Right lobe of liver (tissue), 4 donors: ENCODE measurements around the gene CTRB2.

Experiments
- POLR2A ChIP-seq: fragments of 450-650 bp; IDR thresholded peaks from one replicate; pipeline ENCODE4 v1.6.1; 2017; ENCODE audit warnings: antibody characterized with exemption, mild to moderate bottlenecking
- TF ChIP-seq, protein P1 (sequence below), 4 donors: fragments of 200-600 bp in 3 of 4; fragments of 450-650 bp in 1 of 4; IDR thresholded peaks; one replicate each; pipeline versions ENCODE4 v1.5.1 to v1.8.0; 2016 to 2022; ENCODE audit warnings: antibody characterized with exemption in 4 of 4, mild to moderate bottlenecking in 2 of 4
- donor health status: DM: no; HTN: no; CAD: no.
- donor health status: DM: no; HTN: no; CAD: no.
- donor health status: DM: no; HTN: yes; CAD: no.

DNA sequence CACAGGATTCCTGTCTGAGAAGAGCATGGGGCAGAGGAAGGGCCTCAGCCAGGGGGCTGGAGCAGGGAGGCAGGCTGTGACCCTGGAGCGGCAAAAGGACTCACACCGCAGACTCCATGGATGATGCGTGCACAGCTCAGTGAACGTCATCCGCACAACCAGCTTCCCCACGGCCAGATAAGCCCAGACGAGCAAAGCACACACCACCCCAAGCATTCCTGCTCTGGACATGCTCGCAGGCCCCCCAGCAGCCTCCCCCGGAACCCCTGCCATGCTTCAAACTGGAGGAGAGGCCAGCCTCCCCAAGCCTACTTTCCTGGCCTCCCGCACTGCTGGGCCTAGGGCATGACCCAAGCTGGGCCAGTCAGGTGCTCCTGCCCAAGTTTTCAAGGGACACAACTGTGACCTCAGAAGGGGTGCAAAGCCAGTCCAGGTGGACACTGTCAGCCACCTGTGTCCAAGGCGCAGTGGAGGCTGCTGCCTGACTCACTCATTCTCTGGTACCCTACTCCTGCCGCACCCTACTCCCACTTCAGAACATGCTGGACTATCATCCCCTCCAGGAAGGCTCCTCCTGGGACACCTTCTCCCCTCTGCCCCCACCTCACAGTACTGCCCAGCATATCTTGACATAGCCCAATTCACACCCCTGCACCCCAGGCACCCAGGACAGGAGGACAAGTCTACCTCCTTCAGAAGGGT is 39.7 kb upstream of the CTRB2 start:
- no peak for TF ChIP-seq POLR2A
- TF ChIP-seq, protein P1, sequence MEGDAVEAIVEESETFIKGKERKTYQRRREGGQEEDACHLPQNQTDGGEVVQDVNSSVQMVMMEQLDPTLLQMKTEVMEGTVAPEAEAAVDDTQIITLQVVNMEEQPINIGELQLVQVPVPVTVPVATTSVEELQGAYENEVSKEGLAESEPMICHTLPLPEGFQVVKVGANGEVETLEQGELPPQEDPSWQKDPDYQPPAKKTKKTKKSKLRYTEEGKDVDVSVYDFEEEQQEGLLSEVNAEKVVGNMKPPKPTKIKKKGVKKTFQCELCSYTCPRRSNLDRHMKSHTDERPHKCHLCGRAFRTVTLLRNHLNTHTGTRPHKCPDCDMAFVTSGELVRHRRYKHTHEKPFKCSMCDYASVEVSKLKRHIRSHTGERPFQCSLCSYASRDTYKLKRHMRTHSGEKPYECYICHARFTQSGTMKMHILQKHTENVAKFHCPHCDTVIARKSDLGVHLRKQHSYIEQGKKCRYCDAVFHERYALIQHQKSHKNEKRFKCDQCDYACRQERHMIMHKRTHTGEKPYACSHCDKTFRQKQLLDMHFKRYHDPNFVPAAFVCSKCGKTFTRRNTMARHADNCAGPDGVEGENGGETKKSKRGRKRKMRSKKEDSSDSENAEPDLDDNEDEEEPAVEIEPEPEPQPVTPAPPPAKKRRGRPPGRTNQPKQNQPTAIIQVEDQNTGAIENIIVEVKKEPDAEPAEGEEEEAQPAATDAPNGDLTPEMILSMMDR (IDR thresholded peaks at IDR 0.05) = no peak
